BE2C (cell line): ENCODE data around the gene TBC1D8.
"Not testable (repeated sequence)": the region's sequence is repeated elsewhere in the genome, so short reads cannot be mapped to it uniquely, and the experiment has no call there.

Experiments used
- DNase-seq: peaks from one replicate; pipeline ENCODE4 v3.0.0-alpha.2; 2020
- H3K27me3 ChIP-seq: fragments of 250-450 bp; sonication (Bioruptor Pico); 2 replicates; pipeline ENCODE4 v1.5.1; 2020; ENCODE audit warnings: mild to moderate bottlenecking
- H3K36me3 ChIP-seq: fragments of 250-450 bp; sonication (Bioruptor Pico); 2 replicates; pipeline ENCODE4 v1.5.1; 2020; ENCODE audit warnings: mild to moderate bottlenecking
- H3K4me1 ChIP-seq: fragments of 250-450 bp; sonication (Bioruptor Pico); 2 replicates; pipeline ENCODE4 v1.5.1; 2020
- H3K4me3 ChIP-seq: 2 replicates; pipeline ENCODE4 v1.5.1; 2011; ENCODE audit warnings: low read depth, low read length
- H3K9me3 ChIP-seq: fragments of 250-450 bp; sonication (Bioruptor Pico); 2 replicates; pipeline ENCODE4 v1.5.1; 2020
- TF ChIP-seq, protein P1 (sequence below): IDR thresholded peaks from 2 replicates; pipeline ENCODE4 v1.5.1; 2012; ENCODE audit warnings: mild to moderate bottlenecking, low read depth, low read length

TBC1D8 gene

GRCh38 chr2:101168706-101169105 is 17.5 kb upstream of the TBC1D8 start:
- Histone ChIP-seq H3K4me1 (no peaks in the 10 kb centered on the region), H3K27me3 (no peaks in the 10 kb centered on the region), H3K36me3 (no peaks in the 10 kb centered on the region), H3K9me3 (no peaks in the 10 kb centered on the region), H3K4me3 (no peak overlapping the region)
- TF ChIP-seq, protein P1, sequence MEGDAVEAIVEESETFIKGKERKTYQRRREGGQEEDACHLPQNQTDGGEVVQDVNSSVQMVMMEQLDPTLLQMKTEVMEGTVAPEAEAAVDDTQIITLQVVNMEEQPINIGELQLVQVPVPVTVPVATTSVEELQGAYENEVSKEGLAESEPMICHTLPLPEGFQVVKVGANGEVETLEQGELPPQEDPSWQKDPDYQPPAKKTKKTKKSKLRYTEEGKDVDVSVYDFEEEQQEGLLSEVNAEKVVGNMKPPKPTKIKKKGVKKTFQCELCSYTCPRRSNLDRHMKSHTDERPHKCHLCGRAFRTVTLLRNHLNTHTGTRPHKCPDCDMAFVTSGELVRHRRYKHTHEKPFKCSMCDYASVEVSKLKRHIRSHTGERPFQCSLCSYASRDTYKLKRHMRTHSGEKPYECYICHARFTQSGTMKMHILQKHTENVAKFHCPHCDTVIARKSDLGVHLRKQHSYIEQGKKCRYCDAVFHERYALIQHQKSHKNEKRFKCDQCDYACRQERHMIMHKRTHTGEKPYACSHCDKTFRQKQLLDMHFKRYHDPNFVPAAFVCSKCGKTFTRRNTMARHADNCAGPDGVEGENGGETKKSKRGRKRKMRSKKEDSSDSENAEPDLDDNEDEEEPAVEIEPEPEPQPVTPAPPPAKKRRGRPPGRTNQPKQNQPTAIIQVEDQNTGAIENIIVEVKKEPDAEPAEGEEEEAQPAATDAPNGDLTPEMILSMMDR: no peak
- DNase-seq: no peak

DNA sequence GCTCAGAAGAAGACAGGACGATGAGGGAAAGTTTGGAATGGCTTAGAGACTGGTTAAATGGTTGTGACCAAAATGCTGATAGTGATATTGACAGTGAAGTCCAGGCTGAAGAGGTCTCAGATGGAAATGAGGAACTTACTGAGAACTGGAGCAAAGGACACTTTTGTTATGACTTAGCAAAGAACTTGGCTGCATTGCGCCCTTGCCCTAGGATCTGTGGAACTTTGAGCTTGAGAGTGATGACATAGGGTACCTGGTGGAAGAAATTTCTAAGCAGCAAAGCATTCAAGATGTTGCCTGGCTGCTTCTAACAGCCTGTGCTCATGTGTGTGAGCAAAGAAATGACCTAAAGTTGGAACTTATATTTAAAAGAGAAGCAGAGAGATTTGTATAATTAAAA is 16.4 kb upstream of the TBC1D8 start:
- not testable (repeated sequence) for H3K4me1 ChIP-seq

DNA sequence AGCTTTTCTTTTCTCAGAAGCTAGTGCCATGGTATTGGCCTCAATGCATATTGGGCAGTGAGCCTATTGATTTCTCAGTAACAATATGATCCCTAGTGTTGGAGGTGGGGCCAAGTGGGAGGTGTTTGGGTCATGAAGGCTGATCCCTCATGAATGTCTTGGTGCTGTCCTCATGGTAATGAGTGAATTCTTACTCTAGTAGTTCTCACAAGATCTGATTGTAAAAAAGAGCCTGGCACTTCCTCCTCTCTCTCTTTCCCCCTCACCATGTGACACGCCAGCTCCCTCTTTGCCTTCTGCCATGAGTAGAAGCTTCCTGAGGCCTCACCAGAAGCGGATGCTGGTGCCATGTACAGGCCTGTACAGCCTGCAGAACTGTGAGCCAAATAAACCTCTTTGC is 12.8 kb upstream of the TBC1D8 start:
- TF ChIP-seq, protein P1: no peak
- Histone ChIP-seq H3K9me3 (no peaks in the 10 kb centered on the region), H3K4me3 (no peak overlapping the region), H3K4me1 (no peaks in the 10 kb centered on the region), H3K36me3 (no peaks in the 10 kb centered on the region), H3K27me3 (no peaks in the 10 kb centered on the region)
- no peak for DNase-seq

More for the DNA sequence above, 16.4 kb upstream of the TBC1D8 start:
- not testable (repeated sequence) for DNase-seq, H3K27me3 ChIP-seq, H3K4me3 ChIP-seq, H3K9me3 ChIP-seq, H3K36me3 ChIP-seq

DNA sequence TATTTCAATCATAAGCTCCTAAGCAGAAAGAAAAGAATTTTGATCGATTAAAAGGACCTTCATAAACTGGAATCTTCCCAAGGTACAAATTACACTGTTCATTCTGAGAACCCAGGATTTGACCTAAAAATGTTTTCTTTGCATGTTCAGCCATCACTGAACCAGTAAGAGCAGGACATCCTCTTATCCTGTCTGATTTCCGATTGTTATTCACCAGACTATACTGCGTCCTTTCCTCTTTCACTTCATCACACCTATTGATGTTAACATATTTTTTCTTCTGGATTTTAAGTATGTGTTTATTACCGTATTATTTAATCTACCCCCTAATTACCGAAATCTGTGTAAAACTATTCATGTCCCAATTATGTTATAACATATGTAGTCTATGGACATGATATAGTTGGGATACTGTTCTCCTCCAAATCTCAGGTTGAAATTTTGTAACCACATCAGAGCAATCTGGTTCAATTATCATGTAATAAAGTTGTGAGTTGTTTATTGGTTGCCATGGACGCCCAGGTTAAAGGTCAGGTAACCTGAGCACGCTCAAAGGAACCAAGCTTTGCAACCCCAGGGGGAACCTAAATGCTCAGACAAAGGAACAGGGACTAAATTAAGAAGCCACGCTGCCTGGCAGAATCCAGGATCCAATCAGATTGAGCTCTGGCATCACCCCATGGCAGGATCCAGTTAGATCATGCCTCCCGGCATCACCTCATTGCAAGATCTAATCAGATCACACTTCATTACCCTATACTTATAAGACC is 11.6 kb upstream of the TBC1D8 start:
- no peak for DNase-seq
- TF ChIP-seq, protein P1: no peak
- H3K27me3 ChIP-seq: no peaks in the 10 kb centered on the region
- no peaks in the 10 kb centered on the region for H3K4me1 ChIP-seq
- H3K9me3 ChIP-seq: no peaks in the 10 kb centered on the region
- no peaks in the 10 kb centered on the region for H3K36me3 ChIP-seq
- no peak overlapping the region for H3K4me3 ChIP-seq

DNA sequence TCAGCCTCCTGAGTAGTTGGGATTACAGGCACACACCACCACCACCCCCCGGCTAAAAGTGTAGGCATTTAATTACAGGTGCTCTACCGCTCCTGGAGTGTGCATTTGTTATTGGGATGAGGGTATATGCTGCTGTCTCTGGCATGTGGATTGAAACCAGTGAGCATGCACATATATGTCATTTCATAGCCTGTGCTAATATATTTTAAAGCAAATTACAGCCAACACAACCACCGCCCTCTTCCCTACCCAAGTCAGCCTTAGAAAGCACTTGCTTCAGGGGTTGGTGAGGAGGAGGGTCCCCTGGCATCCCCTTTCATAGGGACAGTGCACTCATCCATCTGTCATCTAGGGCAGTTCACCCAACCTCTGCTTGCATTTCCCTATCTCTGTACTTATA is 10.5 kb upstream of the TBC1D8 start:
- Histone ChIP-seq H3K4me1 (no peaks in the 10 kb centered on the region), H3K27me3 (no peaks in the 10 kb centered on the region), H3K36me3 (no peaks in the 10 kb centered on the region), H3K4me3 (no peak overlapping the region), H3K9me3 (no peaks in the 10 kb centered on the region)
- DNase-seq: no peak
- TF ChIP-seq, protein P1: no peak

DNA sequence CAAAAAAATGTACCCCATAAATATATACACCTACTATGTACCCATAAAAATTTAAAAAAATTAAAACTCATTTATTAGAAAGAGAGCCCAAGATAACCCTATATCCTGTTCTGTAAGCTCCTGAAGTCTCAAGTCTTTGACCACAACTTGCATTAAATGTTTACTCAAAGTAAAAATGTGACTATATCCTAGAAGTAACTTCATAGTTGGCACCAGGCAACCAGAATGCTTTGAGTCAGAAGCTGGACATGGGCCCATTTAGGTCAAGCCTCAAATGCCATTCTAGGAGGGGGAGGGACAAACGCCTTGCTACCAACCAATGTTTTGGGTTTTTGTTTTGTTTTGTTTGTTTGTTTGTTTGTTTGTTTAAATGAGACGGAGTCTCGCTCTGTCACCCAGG is 9.3 kb upstream of the TBC1D8 start:
- Histone ChIP-seq H3K27me3 (no peaks in the 10 kb centered on the region), H3K9me3 (no peaks in the 10 kb centered on the region), H3K4me3 (no peak overlapping the region), H3K4me1 (no peaks in the 10 kb centered on the region), H3K36me3 (no peaks in the 10 kb centered on the region)
- TF ChIP-seq, protein P1: no peak
- DNase-seq: no peak

DNA sequence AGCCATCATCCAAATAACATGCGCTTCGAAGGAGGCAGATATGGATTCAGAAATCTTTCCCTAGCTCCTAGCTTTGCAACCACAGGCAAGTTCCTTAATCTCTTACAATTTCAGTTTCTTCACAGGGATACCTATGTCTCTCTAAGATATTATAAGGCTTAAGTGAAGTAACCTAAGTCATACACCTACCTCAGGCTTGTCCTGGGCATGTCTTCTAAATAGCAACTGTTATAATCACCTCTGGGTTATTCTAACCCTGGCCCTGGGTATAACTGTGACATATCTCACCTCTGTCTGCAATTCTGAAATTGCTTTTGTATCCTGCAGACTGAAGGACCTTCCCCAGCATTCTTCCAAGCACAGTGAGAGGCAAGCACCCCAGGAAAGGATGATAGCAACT is 8.3 kb upstream of the TBC1D8 start:
- Histone ChIP-seq H3K27me3 (no peaks in the 10 kb centered on the region), H3K9me3 (no peaks in the 10 kb centered on the region), H3K4me3 (no peak overlapping the region), H3K36me3 (no peaks in the 10 kb centered on the region), H3K4me1 (no peaks in the 10 kb centered on the region)
- TF ChIP-seq, protein P1: no peak
- no peak for DNase-seq
